Thyroid gland (tissue), 4 donors: ENCODE measurements around the gene ISG15.

Experiments
- CTCF ChIP-seq, 6 experiments: fragments of 200-600 bp in 3 of 6; fragments of 450-650 bp in 3 of 6; sonication (generic) in 3 of 6; IDR thresholded peaks; one replicate each; pipeline ENCODE4 v1.5.1; 2016 to 2019; ENCODE audit warnings: antibody characterized with exemption in 6 of 6, mild to moderate bottlenecking in 2 of 6, inconsistent platforms in 1 of 6, moderate library complexity in 1 of 6
- POLR2A ChIP-seq, 2 donors: fragments of 450-650 bp; IDR thresholded peaks; one replicate each; pipeline ENCODE4 v1.6.1; 2017; ENCODE audit warnings: antibody characterized with exemption in 2 of 2, mild to moderate bottlenecking in 2 of 2, moderate library complexity in 1 of 2

DNA sequence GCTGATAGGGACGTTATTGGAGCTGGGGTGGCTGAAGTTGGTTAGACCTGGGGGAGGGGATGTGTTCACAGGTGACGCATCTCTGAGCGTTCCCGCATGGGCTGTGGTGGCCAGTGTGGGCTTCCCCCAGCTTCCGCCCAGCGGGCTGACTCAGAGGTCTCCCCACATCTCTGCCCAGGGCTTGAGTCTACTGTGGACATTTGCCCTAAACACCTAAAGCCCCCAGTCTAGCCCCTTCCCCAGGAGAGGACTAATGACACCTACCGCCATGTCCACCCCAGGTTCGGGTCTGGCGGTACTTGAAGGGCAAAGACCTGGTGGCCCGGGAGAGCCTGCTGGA lies 8.6 kb downstream of the ISG15 start:
- no peak for TF ChIP-seq CTCF (IDR thresholded peaks at IDR 0.05)
- no peak for TF ChIP-seq POLR2A (IDR thresholded peaks at IDR 0.05)
